IPS-20b (cell line): Measurements from ENCODE around the gene FAM83C.

ENCODE experiments used
- H3K27ac ChIP-seq: one replicate; pipeline ENCODE4 v1.5.1; 2013; ENCODE audit warnings: low read length
- H3K27me3 ChIP-seq: 2 replicates; pipeline ENCODE4 v1.6.1; 2013; ENCODE audit warnings: mild to moderate bottlenecking, low read length, inconsistent platforms; ENCODE audit not compliant: insufficient read depth
- H3K36me3 ChIP-seq: 2 replicates; pipeline ENCODE4 v1.6.1; 2013; ENCODE audit warnings: low read depth, mild to moderate bottlenecking, inconsistent platforms, low read length, moderate library complexity; ENCODE audit not compliant: insufficient read depth
- H3K4me1 ChIP-seq: 2 replicates; pipeline ENCODE4 v1.6.1; 2013; ENCODE audit warnings: mild to moderate bottlenecking, control low read depth, inconsistent platforms, low read length, moderate library complexity; ENCODE audit not compliant: insufficient read depth
- H3K4me3 ChIP-seq: 2 replicates; pipeline ENCODE4 v1.5.1; 2013; ENCODE audit warnings: mild to moderate bottlenecking, low read length, inconsistent platforms
- H3K9ac ChIP-seq: 2 replicates; pipeline ENCODE4 v1.6.1; 2013; ENCODE audit warnings: low read depth, mild to moderate bottlenecking, inconsistent platforms, low read length, moderate library complexity
- H3K9me3 ChIP-seq: 2 replicates; pipeline ENCODE4 v1.6.1; 2013; ENCODE audit warnings: mild to moderate bottlenecking, low read depth, low read length, inconsistent platforms; ENCODE audit not compliant: insufficient read depth

The FAM83C gene

DNA sequence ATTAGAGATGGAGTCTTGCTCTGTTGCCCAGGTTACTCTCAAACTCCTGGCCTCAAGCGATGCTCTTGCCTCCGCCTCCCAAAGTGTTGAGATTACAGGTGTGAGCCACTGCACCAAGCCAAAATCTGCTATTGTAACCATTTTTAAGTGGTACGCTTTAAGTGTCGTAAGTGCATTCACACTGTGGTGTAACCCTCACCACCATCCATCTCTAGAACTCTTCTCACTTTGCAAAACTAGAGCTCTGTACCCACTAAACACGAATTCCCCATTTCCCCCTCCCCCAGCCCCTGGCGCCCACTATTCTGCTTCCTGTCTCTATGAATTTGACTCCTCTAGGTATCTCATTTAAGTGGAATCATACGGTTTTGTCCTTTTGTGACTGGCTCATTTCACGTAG is 2.8 kb upstream of the FAM83C start:
- Histone ChIP-seq H3K4me1 (no peaks in the 10 kb centered on the region), H3K4me3 (no peak overlapping the region), H3K27me3 (no peaks in the 10 kb centered on the region), H3K36me3 (no peaks in the 10 kb centered on the region), H3K9me3 (no peaks in the 10 kb centered on the region), H3K9ac (no peak overlapping the region), H3K27ac (no peak overlapping the region)

DNA sequence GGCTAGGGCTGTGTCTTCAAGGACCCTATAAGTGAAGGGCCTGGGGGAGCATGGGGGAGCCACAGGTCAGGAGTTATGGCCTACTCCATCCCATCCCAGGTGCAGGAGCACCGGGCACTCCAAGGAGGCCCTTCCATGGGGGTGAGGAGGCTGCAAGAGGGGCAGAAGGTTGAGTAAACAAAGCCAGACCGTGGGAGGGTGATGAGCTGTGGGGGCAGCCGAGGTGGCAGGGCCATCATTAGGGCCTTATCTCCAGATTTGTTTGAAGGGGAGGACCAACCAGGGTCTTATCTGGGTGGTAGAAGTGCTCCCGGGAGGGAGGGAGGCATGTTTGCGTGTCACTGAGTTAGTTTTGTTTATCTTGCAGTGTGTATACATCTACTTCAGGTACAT is 2.1 kb upstream of the FAM83C start:
- H3K27me3 ChIP-seq, result no peaks in the 10 kb centered on the region
- H3K9me3 ChIP-seq, result no peaks in the 10 kb centered on the region
- H3K4me1 ChIP-seq, result no peaks in the 10 kb centered on the region
- H3K27ac ChIP-seq, result no peak overlapping the region
- H3K36me3 ChIP-seq, result no peaks in the 10 kb centered on the region
- no peak overlapping the region for H3K9ac ChIP-seq
- no peak overlapping the region for H3K4me3 ChIP-seq

DNA sequence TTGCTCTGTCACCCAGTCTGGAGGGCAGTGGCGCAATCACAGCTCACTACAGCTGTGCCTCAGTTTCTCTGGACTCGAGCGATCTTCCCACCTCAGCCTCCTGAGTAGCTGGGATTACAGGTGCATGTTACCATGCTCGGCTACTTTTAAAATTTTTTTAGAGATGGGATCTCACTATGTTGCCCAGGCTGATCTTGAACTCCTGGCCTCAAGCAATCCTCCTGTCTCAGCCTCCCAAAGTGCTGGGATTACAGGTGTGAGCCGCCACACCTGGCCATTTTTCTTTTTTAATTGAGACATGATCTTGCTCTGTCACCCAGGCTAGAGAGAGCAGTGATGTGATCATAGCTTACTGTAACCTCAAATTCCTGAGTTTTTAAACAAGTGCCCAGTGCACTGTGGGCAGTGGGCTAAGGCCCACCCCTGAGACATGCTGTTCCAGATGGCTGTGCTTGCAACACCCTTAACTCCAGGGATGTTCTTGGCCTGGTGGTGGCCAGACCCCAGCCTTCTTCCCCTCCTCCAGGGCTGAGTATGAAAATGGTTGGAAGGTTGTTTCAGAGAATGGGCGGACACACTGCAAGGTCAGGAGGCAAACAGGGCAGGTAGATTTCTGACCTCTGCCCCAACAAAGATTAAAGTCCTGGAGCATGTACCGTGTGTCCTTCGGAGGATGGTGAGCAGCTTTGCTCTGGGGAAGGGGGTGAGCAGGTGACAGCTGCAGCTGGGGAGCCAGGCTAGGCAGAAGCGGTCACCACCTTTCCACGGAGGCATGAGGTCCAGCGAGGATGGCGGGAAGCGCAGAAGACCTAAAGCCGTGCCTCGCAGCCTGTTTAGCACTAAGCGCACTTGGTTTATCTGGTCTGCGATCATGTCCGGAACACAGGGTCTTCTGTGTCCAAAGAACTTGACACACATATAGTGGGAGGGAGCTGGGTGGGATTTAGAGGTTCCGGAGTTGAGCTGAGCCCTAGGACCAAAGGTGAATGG is 1.4 kb upstream of the FAM83C start:
- Histone ChIP-seq H3K9ac (no peak overlapping the region), H3K4me1 (no peaks in the 10 kb centered on the region), H3K27ac (no peak overlapping the region), H3K36me3 (no peaks in the 10 kb centered on the region), H3K9me3 (no peaks in the 10 kb centered on the region), H3K4me3 (no peak overlapping the region), H3K27me3 (no peaks in the 10 kb centered on the region)

DNA sequence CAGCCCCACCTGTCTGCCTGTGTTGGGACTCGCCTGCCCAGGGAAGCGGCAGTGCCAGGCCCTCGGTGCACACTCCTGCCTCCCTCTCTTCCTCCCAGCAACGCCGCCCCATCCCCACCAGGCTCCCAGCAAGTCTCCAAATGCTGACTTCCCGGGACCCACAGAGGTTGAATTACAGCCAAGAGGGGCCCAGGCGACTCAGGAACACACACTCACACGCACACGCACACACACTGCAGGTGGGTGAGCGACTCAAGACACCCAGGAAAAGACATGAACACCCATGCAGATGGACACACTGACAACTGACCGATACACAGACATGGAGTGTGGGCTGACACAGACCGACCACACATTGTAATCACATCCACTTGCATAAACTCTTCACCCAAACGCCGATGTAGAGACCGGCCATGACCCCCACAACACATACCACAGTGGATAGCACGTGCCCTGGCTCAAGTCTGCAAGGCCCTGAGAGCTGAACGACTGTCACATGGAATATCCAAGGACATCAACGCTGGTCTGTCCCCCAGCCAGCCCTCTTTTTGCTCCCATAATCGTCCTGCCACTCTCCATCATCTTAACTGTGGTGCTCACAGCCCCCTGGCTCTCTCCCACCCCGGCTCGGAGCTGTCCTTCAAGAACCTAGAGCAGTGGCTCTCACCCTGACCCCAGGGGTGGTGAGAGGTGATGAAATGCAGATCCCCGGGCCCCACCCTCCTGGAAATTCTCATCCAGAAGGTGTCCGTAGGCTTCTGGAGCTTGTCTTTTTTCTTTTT is 470 bp upstream of the FAM83C start:
- Histone ChIP-seq H3K9ac (no peak overlapping the region), H3K9me3 (no peaks in the 10 kb centered on the region), H3K4me1 (no peaks in the 10 kb centered on the region), H3K27ac (no peak overlapping the region), H3K27me3 (no peaks in the 10 kb centered on the region), H3K36me3 (no peaks in the 10 kb centered on the region), H3K4me3 (no peak overlapping the region)

DNA sequence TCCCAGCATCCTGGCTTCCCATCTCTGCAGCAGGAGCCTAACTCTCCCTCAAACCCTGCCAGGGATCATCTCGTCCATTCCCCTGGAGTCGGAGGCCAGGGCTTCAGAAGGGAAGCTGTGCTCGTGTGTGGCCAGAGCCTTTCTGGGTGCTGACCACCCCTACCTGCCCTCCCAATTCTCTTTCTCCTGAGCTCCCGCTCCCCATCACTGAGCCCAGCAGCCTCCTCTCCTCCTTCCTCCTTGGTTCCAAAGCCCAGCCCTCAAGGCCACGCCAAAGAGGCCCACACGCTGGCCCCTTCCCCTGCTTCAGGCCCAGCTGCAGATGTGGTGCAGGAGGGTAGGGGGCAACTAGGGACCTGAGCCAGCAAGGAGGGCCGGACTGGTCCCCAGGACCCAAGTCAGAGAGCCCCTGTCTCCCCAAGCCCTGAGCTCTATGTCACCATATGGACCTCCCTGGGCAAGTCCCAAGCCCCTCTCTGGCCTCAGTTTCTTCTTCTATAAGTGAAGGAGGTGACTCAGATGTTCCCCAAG is 1.3 kb downstream of the FAM83C start:
- Histone ChIP-seq H3K4me1 (no peaks in the 10 kb centered on the region), H3K36me3 (no peaks in the 10 kb centered on the region), H3K9ac (no peak overlapping the region), H3K9me3 (no peaks in the 10 kb centered on the region), H3K27ac (no peak overlapping the region), H3K27me3 (no peaks in the 10 kb centered on the region), H3K4me3 (no peak overlapping the region)

DNA sequence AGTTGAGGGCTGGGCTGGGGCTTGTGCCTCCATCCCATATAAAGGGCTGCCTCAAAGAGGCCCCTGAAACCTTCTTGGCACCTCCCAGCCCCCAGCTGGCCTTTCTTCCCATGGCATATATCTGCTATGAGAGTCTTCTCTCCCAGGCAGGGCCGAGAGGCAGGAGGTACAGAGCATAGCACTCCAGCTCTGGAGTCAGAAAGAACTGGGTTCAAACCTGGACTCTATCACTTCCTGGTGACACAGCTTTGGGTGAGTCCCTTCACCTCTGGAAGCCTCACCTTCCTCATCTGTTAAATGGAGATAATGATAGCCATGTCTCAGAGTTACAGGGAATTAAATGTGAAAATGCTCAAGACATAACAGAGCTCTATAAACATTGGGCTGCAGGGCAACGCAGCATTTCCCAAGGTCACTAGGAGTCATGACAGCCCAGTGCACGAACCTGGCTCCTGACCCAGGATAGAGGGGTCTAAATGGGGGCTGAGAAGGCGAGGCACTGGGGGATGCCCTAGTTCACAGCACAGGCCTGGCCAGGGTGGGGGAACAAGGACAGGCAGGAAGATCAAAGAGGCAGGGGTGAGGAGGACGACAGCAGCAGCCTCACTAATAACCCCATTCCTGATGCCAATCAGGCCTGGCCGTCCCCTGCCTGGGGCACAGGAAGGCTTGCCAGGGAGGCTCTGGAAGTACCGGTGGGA is 1.9 kb downstream of the FAM83C start:
- Histone ChIP-seq H3K27ac (no peak overlapping the region), H3K9me3 (no peaks in the 10 kb centered on the region), H3K9ac (no peak overlapping the region), H3K4me3 (no peak overlapping the region), H3K27me3 (no peaks in the 10 kb centered on the region), H3K36me3 (no peaks in the 10 kb centered on the region), H3K4me1 (peaks cover 2% of the 10 kb centered on the region)

DNA sequence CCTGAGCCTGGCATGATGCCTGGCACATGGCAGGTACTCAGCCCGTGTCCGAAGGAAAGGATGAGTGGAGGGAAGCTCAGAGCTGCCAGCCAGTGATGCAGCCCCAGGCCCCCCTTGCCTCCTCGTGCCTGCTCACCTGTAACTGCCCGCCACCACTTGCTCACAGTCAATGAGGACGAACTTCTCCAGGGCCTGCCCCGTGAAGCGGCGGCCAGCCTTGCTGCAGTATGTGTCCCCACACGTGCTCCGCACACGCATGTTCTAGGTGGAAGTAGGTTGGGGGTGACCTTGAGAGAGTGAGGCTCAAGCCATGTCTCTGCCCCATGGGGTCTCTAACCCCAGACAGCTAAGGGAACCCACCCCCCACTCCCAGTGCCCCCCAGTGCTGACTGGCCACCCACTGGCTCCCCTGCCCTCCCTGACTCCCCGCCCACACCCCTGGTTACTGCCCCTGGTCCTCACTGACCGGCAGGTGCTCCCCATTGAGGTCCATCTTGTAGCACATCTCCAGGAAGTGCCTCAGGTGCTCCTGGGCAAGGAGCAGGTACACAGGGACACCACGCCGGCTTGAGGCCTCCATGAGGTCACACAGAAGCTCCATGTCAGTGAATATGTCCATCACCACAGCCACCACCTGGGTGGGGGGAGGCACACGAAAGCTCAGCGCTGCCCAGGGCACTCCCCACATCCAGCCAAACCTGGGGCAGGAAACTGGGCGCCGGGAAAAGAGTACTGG is 3.7 kb downstream of the FAM83C start:
- peaks cover 6% of the 10 kb centered on the region for H3K4me1 ChIP-seq
- H3K27me3 ChIP-seq, result no peaks in the 10 kb centered on the region
- peaks cover 2% of the 10 kb centered on the region; the same call in 1 of the 2 replicates for H3K36me3 ChIP-seq
- H3K9me3 ChIP-seq, result no peaks in the 10 kb centered on the region
- no peak overlapping the region for H3K4me3 ChIP-seq
- no peak overlapping the region for H3K9ac ChIP-seq
- no peak overlapping the region for H3K27ac ChIP-seq

DNA sequence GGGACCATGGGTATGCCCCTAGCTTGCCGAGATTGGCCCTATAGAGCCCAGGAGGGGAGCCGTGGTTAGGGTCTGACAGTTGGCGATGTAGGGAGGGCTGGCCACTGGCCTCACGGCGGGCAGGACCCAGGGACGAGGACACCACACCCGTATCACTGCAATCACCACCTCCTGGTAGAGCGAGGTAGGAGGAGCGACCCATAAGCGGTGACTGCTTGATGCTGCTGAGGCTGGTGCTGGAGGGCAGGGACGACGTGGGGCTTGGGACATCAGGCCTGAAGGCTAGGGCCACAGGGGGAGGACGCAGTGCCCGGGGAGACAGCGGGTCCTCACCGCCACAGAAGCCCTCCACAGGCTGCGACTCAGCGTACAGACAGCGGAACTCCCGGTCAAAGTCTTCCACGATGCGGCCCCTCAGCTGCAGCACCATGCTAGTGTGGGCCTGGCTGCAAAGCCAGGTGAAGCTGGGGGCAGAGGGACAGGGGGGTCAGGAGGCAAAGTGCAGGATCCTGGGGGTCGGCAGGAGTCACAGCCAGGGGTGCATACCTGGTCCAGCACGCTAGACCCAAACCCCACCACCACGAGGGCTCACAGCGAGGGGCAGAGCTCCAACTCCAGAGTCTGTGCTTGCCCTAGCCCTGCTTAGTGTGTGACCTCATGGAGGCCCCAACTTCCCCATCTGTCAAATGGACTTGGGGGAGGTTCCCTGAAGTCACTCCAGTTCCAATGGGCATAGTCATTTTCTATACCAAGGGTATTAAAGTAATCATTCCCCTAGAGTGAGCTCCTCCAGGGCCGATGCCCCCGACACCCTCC is 4.5 kb downstream of the FAM83C start:
- Histone ChIP-seq H3K27me3 (no peaks in the 10 kb centered on the region), H3K4me3 (no peak overlapping the region), H3K9me3 (no peaks in the 10 kb centered on the region), H3K9ac (no peak overlapping the region), H3K27ac (no peak overlapping the region), H3K4me1 (peaks cover 8% of the 10 kb centered on the region), H3K36me3 (peaks cover 8% of the 10 kb centered on the region)

DNA sequence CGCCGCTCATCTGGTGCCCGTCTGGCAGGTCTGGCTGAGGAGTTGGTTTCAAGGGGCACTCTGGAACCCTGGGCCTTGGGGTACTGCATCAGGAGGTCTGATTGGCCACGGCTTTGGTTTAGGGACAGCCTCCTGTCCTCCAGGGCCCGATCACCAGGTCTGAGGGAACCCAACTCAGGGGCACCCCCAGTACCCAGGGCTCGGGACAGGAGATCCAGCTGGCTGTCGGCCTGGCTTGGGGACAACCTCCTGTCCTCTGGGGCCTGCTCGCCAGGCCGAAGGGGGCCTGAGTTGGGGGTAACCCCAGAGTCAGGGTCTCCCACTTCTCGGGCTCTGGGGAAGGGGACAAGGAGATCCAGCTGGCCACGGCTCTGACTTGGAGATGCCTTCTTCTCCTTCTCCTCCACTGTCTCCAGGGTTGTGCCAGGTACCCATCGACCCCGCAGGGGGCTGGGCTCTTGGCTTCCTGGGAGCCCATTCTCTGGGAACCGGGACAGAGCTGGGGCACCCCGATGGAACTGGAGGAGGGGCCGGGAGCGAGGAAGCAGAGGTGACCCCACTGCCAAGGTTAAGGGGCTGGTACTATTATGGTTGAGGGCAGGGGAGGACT is 5.2 kb downstream of the FAM83C start:
- Histone ChIP-seq H3K36me3 (peaks cover 15% of the 10 kb centered on the region), H3K9me3 (no peaks in the 10 kb centered on the region), H3K9ac (no peak overlapping the region), H3K27ac (no peak overlapping the region), H3K27me3 (no peaks in the 10 kb centered on the region), H3K4me3 (no peak overlapping the region), H3K4me1 (peaks cover 8% of the 10 kb centered on the region)
